ENCODE data around the gene PTPRD. TPM values are rescaled to one million over a fixed set of nuclear protein-coding genes. Genes with fewer than 3 reads are reported as not detected.

Gene PTPRD
- polyA plus RNA-seq, 1 donor, result 55.8 TPM

DNA sequence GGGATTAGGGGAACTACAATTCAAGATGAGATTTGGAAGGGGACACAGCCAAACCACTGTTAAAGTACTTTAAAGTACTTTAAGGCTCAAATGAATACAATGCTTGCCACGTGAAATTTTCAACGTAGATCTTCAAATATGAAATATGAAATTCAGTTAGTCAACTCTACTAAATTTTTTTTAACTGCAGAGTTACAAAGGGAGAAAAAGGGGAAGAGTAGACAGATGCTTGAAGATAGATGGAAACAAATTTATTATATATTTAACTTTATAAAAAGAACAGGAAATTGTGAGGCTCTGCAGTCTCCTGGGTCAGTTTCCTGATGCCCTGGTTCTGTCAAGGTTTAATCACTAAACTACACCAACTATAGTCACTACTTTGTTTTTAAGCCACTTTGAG is 2027.8 kb downstream of the PTPRD start:
- no peak for DNase-seq (ENCODE audit: low read depth)

DNA sequence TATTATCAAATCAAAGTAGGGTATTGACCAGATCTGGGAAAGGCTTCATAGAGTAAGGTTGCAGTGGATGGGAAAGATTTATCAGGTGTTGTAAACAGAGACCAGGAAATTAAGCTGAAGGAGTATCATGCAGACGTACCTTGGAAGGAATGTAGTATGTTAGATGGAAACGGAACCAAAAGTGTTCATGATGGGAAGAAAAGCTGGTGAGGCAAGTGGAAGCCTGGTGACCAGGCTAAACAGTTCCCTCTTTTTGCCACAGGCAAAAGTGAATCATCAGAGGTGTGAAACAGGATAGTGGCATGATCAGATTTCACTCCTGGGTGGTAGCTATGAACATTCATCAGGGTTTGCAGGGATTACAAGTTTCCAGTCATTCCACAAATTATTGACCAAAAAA is 2033.1 kb downstream of the PTPRD start:
- no peak for DNase-seq (ENCODE audit: low read depth)

DNA sequence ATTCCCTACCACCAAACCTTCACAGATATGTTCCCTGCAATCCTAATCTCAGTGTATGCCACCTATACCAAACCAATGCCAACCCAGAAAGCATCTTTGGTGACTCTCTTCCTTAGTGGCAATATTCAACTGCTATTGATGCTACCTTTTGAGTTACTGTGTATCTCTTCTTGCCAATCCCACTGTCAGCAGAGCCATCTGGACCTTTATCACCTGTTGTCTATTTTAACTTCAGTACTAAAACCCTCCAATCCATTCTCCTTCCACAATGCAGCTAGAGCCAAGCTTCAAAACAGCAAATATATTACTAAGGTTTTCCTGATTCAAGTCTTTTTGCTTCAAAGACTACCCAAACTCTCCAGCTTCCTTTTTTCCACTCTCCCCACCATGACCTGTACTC is 2036.1 kb downstream of the PTPRD start:
- DNase-seq (ENCODE audit: low read depth), result no peak

DNA sequence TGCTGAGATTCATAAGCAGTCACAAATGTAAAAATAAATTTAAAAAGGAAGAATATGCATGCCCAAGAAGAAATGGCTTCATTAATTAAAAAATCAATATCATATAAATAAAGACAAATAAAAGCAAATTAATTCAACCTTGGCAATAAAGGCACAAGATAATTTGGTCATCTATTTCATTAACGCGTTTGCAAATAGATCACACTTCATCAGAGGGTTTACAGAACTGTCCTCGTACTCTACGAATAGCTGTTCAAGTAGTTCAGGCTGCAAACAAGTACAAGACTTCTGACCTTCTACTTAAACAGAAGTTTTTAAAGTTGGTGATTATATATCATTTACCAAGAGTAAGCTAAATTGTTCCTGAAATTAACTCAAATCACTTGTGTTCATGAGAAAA is 2038.0 kb downstream of the PTPRD start:
- DNase-seq (ENCODE audit: low read depth), result no peak

DNA sequence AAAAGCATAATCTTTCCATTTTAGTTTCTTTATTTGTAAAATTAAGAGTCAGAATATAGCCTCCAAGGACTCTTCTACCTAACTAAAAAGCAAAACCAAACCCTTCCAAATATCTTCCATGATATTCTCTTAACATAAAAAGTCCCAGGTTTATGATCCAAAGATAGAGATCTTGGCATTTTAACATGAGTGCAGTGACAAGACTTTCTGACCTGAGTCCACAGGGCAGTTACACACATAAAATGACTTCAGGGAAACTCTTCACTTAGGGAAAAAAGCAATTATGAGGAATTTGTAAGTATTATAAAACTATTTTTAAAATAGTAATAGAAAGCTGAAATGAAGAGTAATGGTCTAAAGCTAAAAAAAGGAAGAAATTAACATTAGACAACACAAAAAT is 2040.6 kb downstream of the PTPRD start:
- DNase-seq (ENCODE audit: low read depth), result no peak

DNA sequence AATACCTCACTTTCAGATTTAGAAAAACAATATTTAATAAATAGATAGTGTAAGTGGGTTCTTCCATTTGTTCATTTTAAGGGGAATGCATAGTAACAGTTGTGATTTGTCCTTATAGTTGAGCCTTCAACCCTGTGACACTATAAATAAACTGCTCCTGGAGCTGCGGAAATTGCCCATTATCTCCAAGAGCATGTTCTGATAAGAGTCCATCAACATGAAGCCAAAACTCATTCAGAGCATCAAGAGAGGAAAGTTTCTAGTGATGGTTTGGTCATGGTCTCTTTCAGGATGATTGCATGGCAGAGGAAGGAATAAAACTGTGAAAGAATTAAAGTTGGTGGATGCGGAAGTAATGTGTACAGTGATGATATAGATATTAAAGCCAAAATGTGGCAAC is 2041.2 kb downstream of the PTPRD start:
- no peak for DNase-seq (ENCODE audit: low read depth)

DNA sequence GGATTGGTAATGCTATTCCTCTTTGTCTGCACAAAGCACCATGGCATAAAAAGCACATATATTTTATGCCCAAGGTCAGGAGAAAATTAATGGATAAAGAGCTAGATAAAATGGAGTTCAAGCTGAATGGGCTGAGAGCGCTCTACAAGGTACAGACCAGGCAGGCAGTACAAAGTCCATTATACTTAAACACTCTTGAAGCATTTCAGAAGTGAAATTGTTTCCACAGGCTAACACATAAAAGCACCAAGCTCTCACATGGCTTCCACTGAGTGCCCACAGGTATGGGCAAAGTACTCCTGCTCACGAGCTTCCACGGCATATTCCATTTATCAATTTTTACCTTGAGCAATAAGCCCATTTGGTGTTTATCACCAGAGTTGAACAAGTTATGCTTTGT is 2042.0 kb downstream of the PTPRD start:
- DNase-seq (ENCODE audit: low read depth), result no peak

DNA sequence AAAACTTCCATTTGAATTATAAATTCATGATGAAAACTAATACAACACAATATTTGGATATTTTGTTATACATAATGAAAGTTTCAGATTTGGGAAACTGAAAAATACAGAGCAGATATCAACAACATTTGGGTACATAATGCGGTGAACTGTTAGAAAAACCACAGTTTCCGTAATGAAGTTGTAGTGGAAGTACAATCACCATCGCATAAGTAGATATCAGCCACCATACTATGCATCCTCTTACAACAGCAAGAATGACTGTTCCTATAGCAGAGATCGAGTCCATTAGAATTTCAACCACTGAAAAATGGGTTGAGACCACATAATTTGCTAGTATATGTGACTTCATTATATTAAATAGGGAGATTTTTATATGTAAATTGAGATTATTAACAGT is 2043.0 kb downstream of the PTPRD start:
- DNase-seq (ENCODE audit: low read depth), result no peak

DNA sequence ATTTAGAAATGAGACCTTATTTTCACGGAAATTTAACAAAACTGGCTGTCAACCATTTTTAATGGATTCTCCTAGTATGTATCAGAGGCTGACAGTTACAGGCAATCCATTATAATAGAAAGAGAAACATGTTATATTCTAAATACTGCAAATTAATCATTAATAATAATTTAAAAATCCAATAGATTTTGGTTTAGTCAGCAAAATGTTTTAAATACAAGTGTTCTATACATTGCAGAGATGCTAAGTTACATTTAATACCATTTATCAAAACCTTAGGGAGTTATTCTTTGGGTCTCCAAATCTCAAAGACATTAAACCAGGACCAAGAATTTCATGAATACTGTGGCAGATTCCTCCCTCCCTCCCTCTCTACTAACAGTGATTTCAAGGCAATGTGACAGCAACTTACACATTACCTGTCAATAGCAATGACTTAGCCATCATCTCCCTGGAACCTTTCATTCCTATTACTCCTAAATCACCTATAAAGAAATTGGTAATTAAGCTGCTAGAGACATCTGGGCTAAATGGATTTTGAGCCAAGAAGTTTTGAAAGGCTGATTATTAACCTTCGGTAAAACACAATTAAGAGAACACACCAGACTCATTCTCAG is 2044.7 kb downstream of the PTPRD start:
- no peak for DNase-seq (ENCODE audit: low read depth)

DNA sequence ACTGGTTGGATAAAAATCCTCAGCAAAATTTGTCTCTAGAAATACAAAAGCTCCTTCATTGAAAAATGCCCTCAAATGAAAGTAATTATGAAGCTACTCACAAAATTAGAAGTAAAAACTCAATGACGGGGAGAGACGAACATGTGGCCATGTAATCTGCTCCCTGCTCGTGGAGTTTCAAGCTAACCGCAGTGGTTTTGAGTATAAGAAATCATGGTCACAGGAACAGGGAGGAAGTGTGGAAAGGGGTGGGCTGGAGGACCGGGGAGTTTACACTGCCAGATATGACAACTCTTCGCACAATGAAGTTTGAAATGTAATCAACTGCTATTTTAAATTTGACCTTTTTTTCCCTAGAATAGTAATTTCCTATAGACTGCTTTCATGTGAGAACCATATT is 2047.8 kb downstream of the PTPRD start:
- no peak for DNase-seq (ENCODE audit: low read depth)

DNA sequence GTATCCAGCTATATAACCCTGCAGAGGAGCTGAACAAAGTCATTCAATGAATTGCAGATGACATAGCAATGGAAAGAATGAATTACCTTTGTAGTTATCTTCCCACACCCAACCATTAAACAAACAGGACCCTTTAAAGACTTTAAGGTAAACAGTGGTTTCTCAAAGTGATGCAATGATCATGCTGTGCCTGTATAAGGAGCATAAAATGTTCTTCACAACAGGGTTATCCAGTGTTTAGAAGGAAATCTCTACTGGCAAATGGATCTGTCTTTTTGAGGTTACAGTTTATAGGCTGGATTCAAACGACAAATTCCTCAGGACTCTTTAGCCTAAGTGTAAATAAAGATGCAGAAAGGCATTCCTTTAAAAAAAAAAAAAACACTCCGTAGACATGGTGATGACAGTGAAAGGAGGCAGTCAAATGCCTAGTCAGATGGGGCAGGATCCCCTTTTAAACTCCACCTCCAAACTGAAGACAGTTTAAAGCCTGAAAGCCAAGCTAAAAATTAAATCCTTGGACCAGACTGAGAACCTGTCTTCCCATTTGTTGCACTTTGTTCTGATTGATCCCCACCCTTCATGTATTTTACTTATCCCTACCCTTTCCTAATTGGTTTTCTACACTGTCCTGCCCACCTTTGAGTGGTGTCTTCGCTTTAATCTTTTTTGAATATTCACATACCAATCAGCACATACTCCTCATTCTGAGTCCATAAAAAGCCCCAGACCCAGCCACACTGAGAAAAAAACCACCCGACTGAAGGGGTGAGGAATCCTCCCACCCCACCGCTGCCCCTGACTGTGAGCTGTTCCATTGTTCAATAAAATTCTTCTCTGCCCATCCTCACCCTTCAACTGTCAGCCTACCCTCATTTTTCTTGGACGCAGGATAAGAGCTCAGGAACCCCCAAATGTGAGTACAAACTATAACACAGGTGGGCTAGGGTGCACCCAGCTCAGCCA is 2052.0 kb downstream of the PTPRD start:
- DNase-seq (ENCODE audit: low read depth), result no peak

DNA sequence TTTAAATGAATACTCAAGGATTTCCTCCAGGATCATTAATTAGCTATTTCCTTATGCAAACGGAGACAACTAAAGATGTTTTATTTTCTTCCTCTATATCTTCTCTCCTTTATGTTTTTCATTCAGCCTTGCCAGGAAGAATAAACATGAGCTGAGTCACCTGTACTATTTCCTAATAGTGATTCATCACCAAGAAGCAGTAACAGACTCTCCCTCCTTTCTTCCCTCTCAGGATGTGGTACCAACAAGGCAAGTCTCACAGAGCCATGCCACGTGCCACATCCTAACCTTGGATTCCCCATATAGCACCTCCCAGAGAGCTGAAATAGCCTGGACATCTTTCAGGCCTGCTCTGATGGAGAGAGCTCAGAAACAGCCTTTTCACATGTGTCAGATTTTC is 2054.6 kb downstream of the PTPRD start:
- DNase-seq (ENCODE audit: low read depth), result no peak

DNA sequence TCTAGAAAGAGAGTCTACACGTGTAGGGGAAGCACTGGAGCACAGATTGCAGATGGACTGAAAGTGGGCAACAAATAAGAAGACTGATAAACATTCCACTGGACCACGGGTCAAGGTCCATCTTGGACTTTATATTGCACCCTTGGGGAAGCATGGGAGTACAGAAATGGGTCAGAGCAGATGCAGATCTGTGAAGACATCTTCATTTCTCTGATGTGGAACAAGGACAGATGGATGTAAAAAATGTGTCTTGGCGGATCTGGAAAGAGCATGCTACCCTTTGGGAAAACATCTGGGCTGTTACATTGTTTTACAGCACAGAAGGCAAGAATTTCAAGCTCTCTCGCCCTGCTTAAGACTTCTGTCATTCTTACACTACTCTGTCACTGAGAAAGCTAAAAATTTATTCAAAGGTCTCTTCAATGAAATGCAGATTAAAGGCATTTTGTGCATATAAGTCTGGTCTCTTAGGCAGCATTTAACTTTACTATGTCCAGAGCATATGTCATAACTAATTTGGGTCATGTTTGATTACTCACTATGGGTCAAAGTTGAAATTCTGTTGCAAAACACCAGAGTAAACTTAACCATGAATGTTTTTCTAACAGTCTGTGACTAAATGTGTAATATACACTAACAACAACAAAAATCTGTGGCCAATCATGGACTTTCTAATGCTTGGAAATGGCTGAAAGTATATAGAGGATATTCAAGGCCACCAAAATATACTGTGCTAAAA is 2056.9 kb downstream of the PTPRD start:
- peak; percentile 93 for DNase-seq (ENCODE audit: low read depth)

DNA sequence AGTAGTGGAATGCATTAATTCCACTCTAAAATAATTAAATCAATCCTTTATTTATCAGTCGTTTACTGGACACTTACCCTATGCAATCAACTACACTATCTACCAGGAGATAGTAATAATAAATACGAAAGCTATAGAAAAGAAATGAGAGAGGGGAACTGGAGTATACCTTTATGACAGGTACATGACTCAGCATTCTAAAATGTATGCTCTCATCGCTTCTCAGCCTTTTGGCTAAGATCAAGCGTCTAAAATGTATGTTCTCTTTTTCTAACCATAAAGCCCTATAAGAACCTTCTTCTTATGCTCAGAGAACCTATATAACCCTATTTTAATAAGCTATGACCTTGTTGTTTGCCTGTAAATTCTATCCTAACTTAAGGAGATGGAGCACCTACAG is 2059.4 kb downstream of the PTPRD start:
- DNase-seq (ENCODE audit: low read depth), result no peak

DNA sequence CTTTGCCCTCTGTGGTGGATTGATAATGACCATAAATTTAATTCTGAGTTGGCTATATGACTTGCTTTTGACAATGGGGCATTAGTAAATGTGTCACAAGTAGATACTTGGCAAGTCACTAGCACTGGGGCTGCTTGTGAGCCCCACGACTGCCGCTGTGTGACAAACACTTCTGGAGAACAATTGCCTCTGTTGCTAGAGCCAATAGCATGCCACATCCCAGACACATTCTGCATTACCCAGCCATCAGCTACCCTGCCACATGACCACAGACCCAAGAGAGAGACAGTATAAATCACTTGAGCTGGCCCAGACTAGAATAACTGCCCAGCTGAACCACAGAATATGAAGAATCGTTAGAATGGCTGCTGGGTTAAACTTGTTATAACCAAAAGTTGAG is 2060.1 kb downstream of the PTPRD start:
- no peak for DNase-seq (ENCODE audit: low read depth)

DNA sequence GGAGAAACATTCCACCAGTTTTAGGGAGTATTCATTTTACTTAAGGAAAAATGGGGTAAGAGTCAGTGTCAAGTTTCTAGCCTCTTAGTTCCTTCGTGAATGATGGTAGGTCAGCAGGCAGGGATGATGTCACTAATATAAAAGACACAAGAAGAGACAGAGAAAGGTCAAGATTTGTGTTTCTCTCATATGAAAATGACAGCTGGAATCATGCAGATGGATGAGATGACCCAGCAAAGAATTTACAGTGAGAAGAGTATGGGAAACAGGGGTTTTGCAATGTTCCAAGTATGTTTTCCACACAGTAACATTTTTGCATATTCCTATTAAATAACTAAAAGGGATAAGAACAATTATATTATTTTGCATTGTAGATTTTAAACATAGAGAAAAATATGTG is 2063.6 kb downstream of the PTPRD start:
- DNase-seq (ENCODE audit: low read depth), result no peak

DNA sequence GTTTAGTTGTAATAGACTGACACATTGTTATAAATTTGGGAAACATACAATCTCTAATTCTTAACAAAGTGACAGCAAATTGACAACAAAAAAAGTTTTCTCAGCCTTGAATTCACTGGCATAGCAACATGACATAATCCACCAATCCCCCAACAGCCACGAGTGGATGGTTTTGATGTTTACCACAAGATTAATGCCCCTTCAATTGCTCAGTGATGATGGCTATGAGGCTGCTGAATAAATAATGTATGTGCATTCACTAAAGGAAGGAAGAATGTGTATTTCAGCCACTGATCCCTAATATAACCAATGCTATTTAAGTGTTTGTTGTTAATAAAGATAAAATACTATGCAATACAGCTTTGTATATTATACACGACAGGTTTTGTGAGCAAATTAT is 2069.6 kb downstream of the PTPRD start:
- DNase-seq (ENCODE audit: low read depth), result no peak

DNA sequence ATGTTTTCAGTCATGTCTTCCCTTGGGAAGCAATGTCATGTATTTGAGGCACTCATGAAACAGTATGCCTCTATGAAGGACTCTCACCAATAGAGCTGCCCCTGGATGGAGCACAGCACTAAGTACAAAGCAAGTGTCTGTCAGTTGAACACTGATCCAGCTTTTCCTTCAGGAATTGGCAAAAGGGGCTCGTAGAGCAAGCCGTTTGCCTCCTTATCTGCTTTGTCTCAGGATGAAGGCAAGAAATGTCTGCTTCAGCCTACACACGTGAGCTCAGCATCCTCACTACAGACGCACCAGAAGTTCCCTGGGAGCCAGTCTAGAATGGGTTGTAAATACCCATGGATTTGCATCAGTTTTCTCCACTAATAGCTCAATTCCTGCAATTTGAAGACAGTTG is 2070.3 kb downstream of the PTPRD start:
- DNase-seq (ENCODE audit: low read depth), result no peak

DNA sequence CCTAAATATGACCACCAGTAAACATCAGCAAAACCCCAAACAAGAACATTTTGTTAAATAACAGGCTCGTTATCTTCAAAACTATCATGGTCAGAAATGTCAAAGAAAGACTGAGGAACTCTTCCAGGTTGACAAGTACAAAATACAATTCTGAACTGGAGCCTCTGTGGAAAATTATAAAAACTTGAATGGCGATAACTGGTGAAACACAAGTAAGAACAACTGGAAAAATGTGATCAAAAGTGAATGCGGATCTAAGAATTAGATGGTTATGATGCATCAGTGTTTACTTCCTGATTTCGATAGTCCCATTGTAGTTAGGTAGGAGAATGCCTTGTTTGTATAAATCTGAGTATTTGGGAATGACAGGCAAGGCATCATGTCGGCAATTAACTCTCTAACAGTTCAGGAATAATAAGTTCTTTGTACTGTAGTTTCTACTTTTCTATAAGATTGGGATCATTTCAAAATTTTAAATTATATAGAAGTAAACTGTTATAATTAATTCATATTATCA is 2073.1 kb downstream of the PTPRD start:
- no peak for DNase-seq (ENCODE audit: low read depth)

DNA sequence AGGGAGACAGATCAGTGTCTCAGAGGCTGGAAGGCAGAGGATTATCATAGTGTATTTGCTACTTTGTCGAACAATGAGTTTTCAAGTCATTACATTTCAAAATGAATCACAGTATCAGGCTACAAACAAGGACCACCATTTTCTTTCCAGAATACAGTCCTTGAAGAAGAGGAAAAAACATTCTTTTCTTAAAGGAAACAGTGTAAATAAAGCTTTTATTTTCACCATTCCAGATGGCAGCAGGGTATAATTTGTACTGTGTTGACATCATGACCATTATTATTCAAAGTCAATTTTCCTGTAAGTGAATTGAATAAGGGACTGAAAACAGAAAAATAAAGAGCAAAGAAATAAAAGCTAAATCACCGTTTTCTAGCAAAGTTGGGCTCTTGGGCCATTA is 2076.0 kb downstream of the PTPRD start:
- DNase-seq (ENCODE audit: low read depth), result no peak

DNA sequence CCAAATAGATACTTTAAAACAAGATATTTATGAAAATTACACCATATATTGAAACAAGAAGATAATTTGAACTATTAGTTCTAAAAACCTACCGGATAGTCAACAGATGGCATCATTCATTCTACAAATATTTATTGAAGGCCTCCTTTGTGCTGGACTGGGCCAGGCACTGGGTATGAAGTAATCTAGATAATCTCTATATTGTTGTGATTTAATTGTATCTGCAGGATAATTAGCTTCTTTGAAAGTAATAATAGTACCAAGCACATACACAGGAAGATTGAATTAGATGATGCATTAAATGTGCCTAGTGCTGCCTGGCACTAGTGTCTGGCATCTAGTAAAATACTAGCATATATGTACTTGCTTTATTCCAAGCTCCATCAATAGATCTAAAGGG is 2078.0 kb downstream of the PTPRD start:
- DNase-seq (ENCODE audit: low read depth), result no peak

DNA sequence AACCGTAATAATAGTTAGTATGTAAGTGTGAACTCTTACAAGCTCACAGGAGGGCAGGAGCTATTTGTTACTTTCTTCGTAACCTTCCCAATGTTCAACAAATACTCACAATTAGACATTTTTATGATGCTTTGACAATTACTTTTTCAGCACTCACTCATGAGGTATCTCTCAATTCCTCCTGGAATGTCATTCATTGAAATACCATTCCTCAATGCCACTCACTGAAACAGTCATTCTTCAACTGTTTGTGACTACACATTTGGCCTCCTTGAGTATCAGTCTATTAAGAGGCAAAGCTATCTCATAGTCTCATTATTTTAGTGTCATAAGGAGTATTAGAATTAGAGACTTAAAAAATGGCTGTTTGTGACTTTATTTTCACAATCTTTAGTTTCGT is 2079.1 kb downstream of the PTPRD start:
- DNase-seq (ENCODE audit: low read depth), result no peak

All from forelimb muscle (tissue), 1 donor.